HepG2 (cell line): ENCODE measurements around the gene ADAMTS13. TPM values are rescaled to one million over a fixed set of nuclear protein-coding genes. Genes with fewer than 3 reads are reported as not detected.

Experiments used
- ATAC-seq: fragments of 200-7000 bp; cut with Tn5 transposase; 3 replicates; pipeline ENCODE4 v1.9.1; 2020; ENCODE audit warnings: mild to moderate bottlenecking, moderate library complexity
- BruUV-seq: library from RNA; stranded (reverse); fragments of 400-500 nt; replicated peaks from 2 replicates; lab custom pipeline; 2021; lab: Mats Ljungman, UMichigan
- CTCF ChIA-PET: fragments of 300-600 bp; formaldehyde crosslinking; extraction: SDS; loops from one replicate; lab custom pipeline; 2021; ENCODE audit warnings: low total read pairs, inconsistent platforms, low intra/inter-chr PET ratio; lab: Yijun Ruan, JAX
- POLR2A ChIA-PET: fragments of 350-600 bp; sonication (Branson Sonifier 250); formaldehyde crosslinking; loops from one replicate; lab custom pipeline; 2020; ENCODE audit warnings: antibody characterized with exemption, inconsistent platforms; lab: Yijun Ruan, JAX
- DNase-seq: peaks from one replicate; pipeline ENCODE4 v3.0.0-alpha.2; 2015; ENCODE audit warnings: low spot score
- FAIRE-seq: peaks from 3 replicates; lab custom pipeline; 2011; peaks lifted over from hg19 to GRCh38; lab: Jason Lieb, UNC
- H2AFZ ChIP-seq: one replicate; pipeline ENCODE4 v1.6.1; 2011; ENCODE audit warnings: low read length, inconsistent platforms
- H3K27ac ChIP-seq: fragments of 300-600 bp; 3 replicates; pipeline ENCODE4 v1.8.0; 2011; ENCODE audit warnings: mixed run types, mild to moderate bottlenecking, mixed read lengths, low read length, inconsistent platforms; ENCODE audit not compliant: insufficient read depth; ENCODE audit errors: extremely low read length
- H3K27me3 ChIP-seq, 2 experiments: fragments of 200-600 bp in 1 of 2; 2 replicates in 1 of 2; 3 replicates in 1 of 2; pipeline versions ENCODE4 v1.6.0 to v1.8.0; 2011; ENCODE audit warnings: low read length in 2 of 2, mild to moderate bottlenecking in 2 of 2, moderate library complexity in 2 of 2, inconsistent platforms in 1 of 2; ENCODE audit not compliant: insufficient read depth in 2 of 2, control insufficient read depth in 1 of 2
- H3K36me3 ChIP-seq, 2 experiments: fragments of 200-600 bp in 1 of 2; replicated peaks in 1 of 2; 2 replicates in 1 of 2; 3 replicates in 1 of 2; pipeline versions ENCODE4 v1.5.1 to v1.8.0; 2011; ENCODE audit warnings: low read length in 2 of 2, inconsistent platforms in 1 of 2; ENCODE audit not compliant: insufficient read depth in 2 of 2, control insufficient read depth in 1 of 2
- H3K4me1 ChIP-seq: 2 replicates; pipeline ENCODE4 v1.5.1; 2012; ENCODE audit warnings: low read length, inconsistent platforms; ENCODE audit not compliant: insufficient read depth
- H3K4me2 ChIP-seq: 2 replicates; pipeline ENCODE4 v1.6.0; 2011; ENCODE audit warnings: low read depth, low read length, inconsistent platforms
- H3K4me3 ChIP-seq, 3 experiments: fragments of 200-600 bp in 1 of 3; sonication (generic), shearing (Covaris generic) in 1 of 3; replicated peaks in 1 of 3; 2 replicates each; pipeline ENCODE4 v1.5.1; 2011 to 2016; ENCODE audit warnings: low read length in 3 of 3, inconsistent platforms in 2 of 3, low read depth in 2 of 3, mild to moderate bottlenecking in 2 of 3, control low read depth in 1 of 3, mixed read lengths in 1 of 3; ENCODE audit not compliant: insufficient read depth in 1 of 3
- H3K79me2 ChIP-seq: one replicate; pipeline ENCODE4 v1.6.1; 2011; ENCODE audit warnings: low read length, inconsistent platforms; ENCODE audit not compliant: insufficient read depth
- H3K9ac ChIP-seq: 2 replicates; pipeline ENCODE4 v1.6.0; 2011; ENCODE audit warnings: mild to moderate bottlenecking, low read depth, low read length, inconsistent platforms; ENCODE audit not compliant: insufficient read depth
- H3K9me3 ChIP-seq: 2 replicates; pipeline ENCODE4 v1.5.1; 2012; ENCODE audit warnings: mild to moderate bottlenecking, low read length
- H4K20me1 ChIP-seq: 2 replicates; pipeline ENCODE4 v1.6.0; 2011; ENCODE audit warnings: inconsistent platforms, mild to moderate bottlenecking, low read length, moderate library complexity; ENCODE audit not compliant: insufficient read depth
- CCDC6 ChIP-seq: sonication (generic); formaldehyde crosslinking; IDR thresholded peaks from 2 replicates; pipeline ENCODE4 v1.8.1; 2022; ENCODE audit warnings: mild to moderate bottlenecking, missing genetic modification reagents, moderate library complexity
- E2F2 ChIP-seq: sonication (generic); formaldehyde crosslinking; IDR thresholded peaks from 2 replicates; pipeline ENCODE4 v1.4.0; 2020; ENCODE audit warnings: missing genetic modification reagents, borderline replicate concordance
- FOXO1 ChIP-seq: sonication (generic); formaldehyde crosslinking; IDR thresholded peaks from 2 replicates; pipeline ENCODE4 v1.4.0; 2020; ENCODE audit warnings: missing genetic modification reagents
- GPN1 ChIP-seq: sonication (generic); formaldehyde crosslinking; IDR thresholded peaks from 2 replicates; pipeline ENCODE4 v1.5.1; 2020; ENCODE audit warnings: missing genetic modification reagents, borderline replicate concordance
- PRDM4 ChIP-seq: sonication (generic); formaldehyde crosslinking; IDR thresholded peaks from 2 replicates; pipeline ENCODE4 v1.9.0; 2021; ENCODE audit warnings: missing genetic modification reagents, borderline replicate concordance
- SATB2 ChIP-seq: sonication (generic); formaldehyde crosslinking; IDR thresholded peaks from 2 replicates; pipeline ENCODE4 v1.5.0; 2020; ENCODE audit warnings: missing genetic modification reagents
- ZFX ChIP-seq: sonication (generic); formaldehyde crosslinking; IDR thresholded peaks from 2 replicates; pipeline ENCODE4 v1.4.0; 2020; ENCODE audit warnings: mild to moderate bottlenecking, low read depth, missing genetic modification reagents, moderate library complexity
- ZNF530 ChIP-seq: sonication (generic); formaldehyde crosslinking; IDR thresholded peaks from 2 replicates; pipeline ENCODE4 v1.5.0; 2020; ENCODE audit warnings: low read depth, mild to moderate bottlenecking, missing genetic modification reagents
- WGBS: methylation state at CpG from one replicate; pipeline ENCODE4 v1.1.6; 2017; ENCODE audit warnings: low lambda C conversion rate; 5-methylcytosine and 5-hydroxymethylcytosine counted together
- in situ Hi-C: cut with HindIII; loops from 2 replicates; pipeline ENCODE4 v1.10.0; 2017; ENCODE audit warnings: low pct_unique_long_range_greater_than_20kb; ENCODE audit not compliant: extremely low pct_ligation_motif_present
- intact Hi-C: fragments of 100-400 bp; cut with micrococcal nuclease; formaldehyde crosslinking; loops from one replicate; pipeline ENCODE4 v1.10.0; 2022; ENCODE audit not compliant: unreplicated experiment
- polyA plus RNA-seq, 8 experiments: library from polyadenylated mRNA; depleted of rRNA in 3 of 8; stranded (reverse) in 7 of 8; unstranded in 1 of 8; fragments of >200 nt; fragmentation: Illumina TruSeq in 4 of 8; extraction: Trizol in 4 of 8; gene quantifications; 2 replicates each; pipeline versions ENCODE4 v1.2.1 to v1.2.3, GENCODE V29; 2011 to 2016; ENCODE audit warnings: low read depth in 4 of 8, missing spikeins in 1 of 8, mixed read lengths in 1 of 8; ENCODE audit not compliant: insufficient read depth in 1 of 8
- total RNA-seq, 5 experiments: library from RNA; depleted of rRNA; stranded (reverse); fragments of >200 nt; fragmentation: Illumina TruSeq; extraction: Trizol; gene quantifications; 2 replicates each; pipeline ENCODE4 v1.2.3, GENCODE V29; 2016; ENCODE audit warnings: low read depth in 1 of 5
- TF ChIP-seq, protein P1 (sequence below): IDR thresholded peaks from 2 replicates; pipeline ENCODE4 v1.6.1; 2016; ENCODE audit warnings: low read depth, borderline replicate concordance
- TF ChIP-seq, protein P2 (sequence below), 2 experiments: sonication (generic) in 1 of 2; formaldehyde crosslinking in 1 of 2; IDR thresholded peaks; 2 replicates each; pipeline versions ENCODE4 v1.6.1 to v1.9.0; 2014 to 2022; ENCODE audit warnings: antibody characterized with exemption in 1 of 2, borderline replicate concordance in 1 of 2, inconsistent platforms in 1 of 2, low read depth in 1 of 2, missing genetic modification reagents in 1 of 2

ADAMTS13 gene
- total and polyA plus RNA-seq, 2 of the 13 experiments (the other 11 are each of a cell fraction or from before 2014, with no cell fraction given) = 0.91 to 4.5 TPM

DNA sequence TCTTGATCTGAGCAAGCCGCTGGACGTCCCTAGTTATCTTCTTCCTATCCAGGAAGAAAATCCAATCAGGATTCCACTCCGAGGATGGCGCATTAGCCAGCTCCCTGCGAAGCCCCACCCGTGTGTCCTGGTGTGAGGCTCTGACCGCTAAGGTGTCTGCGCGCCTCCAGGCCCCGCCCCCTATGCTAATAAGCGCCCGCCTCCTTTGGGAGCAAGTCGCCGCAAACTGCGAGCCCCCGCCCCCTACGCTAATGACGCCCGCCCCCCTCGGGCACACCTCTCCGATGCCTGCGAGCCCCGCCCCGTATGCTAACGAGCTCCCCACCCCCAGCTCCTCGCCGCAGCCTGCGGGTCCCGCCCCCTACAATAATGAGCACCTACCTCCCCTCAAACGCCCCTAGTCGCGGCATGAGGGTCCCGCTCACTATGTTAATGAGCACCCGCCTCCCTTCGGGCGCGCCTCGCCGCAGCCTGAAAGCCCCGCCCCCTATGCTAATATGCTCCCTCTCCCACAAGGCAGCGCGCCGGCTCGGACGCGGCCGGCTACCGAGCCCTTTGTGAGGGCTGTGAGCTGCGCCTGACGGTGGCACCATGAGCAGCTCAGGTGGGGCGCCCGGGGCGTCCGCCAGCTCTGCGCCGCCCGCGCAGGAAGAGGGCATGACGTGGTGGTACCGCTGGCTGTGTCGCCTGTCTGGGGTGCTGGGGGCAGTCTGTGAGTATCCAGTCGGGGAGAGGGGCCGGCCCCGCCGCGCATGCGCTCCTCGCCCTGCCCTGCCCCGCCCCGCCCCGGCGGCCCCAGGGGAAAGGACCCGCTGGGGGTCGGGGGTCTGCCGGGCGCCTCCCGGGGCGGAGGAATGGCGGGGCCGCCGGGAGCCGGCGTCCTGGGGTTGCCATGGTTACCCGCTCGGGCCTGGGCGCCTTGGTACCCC, 37.6 kb downstream of the ADAMTS13 start, which contains the start of gene CACFD1:
Gene CACFD1, plus strand, starts transcription at position 503 of the 929 bp plus-strand sequence. Its CDS starts 89 bp downstream, at position 592.
- Histone ChIP-seq H3K36me3 (peaks cover 5 to 7% of the 10 kb centered on the region in 2 experiments; a peak in 2 of 5 replicates), H3K9ac (peak within 1 kb of the TSS; percentile 98), H3K27me3 (no peaks in the 10 kb centered on the region; a peak in 1 of 5 replicates), H3K27ac (peak within 1 kb of the TSS; percentile 99), H3K4me1 (peaks cover 52% of the 10 kb centered on the region), H3K4me2 (peak within 1 kb of the TSS; percentile 99), H2AFZ (no peak within 1 kb of the TSS), H3K79me2 (peaks cover 14% of the 10 kb centered on the region), H3K9me3 (no peaks in the 10 kb centered on the region), H4K20me1 (no peaks in the 10 kb centered on the region; the same call in 1 of the 2 replicates), H3K4me3 (peak within 1 kb of the TSS; percentile 89 to 94 (median 89))
- peak; percentile 93 for DNase-seq
- intact Hi-C loops = loop anchor here (1.0 kb wide), 1 partner anchor 20 kb away; the partner anchor contains the start of gene SLC2A6
- ATAC-seq = peak; percentile 75
- 0% methylated on average over 18 of the region's 86 CpGs for WGBS
- POLR2A ChIA-PET = interaction anchor here (0.7 to 3.2 kb wide), 35 partner anchors 9 to 429 kb away, joined by 3 to 50 read pairs (median 5); partner anchors contain the start of genes ADAMTS13, GTF3C5, MED22 and REXO4
- CTCF ChIA-PET = no interaction called here
- no TSS peak for BruUV-seq
- peak; percentile 73 for FAIRE-seq
- in situ Hi-C loops = no loop called here
- TF ChIP-seq FOXO1 (CRISPR knock-in tag) (peak; percentile 43; the same call in 1 of the 2 replicates), CCDC6 (CRISPR knock-in tag) (0 out of 2 replicates have a peak, but pooled peaks have one; percentile 61), PRDM4 (CRISPR knock-in tag) (no peak), E2F2 (0 out of 2 replicates have a peak, but pooled peaks have one; percentile 73), ZNF530 (CRISPR knock-in tag) (no peak), ZFX (no peak), GPN1 (no peak), SATB2 (0 out of 2 replicates have a peak, but pooled peaks have one; percentile 25)
- TF ChIP-seq, protein P1, sequence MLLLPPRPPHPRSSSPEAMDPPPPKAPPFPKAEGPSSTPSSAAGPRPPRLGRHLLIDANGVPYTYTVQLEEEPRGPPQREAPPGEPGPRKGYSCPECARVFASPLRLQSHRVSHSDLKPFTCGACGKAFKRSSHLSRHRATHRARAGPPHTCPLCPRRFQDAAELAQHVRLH = no peak
- TF ChIP-seq, protein P2, sequence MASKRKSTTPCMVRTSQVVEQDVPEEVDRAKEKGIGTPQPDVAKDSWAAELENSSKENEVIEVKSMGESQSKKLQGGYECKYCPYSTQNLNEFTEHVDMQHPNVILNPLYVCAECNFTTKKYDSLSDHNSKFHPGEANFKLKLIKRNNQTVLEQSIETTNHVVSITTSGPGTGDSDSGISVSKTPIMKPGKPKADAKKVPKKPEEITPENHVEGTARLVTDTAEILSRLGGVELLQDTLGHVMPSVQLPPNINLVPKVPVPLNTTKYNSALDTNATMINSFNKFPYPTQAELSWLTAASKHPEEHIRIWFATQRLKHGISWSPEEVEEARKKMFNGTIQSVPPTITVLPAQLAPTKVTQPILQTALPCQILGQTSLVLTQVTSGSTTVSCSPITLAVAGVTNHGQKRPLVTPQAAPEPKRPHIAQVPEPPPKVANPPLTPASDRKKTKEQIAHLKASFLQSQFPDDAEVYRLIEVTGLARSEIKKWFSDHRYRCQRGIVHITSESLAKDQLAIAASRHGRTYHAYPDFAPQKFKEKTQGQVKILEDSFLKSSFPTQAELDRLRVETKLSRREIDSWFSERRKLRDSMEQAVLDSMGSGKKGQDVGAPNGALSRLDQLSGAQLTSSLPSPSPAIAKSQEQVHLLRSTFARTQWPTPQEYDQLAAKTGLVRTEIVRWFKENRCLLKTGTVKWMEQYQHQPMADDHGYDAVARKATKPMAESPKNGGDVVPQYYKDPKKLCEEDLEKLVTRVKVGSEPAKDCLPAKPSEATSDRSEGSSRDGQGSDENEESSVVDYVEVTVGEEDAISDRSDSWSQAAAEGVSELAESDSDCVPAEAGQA (IDR thresholded peaks at IDR 0.05; ENCODE audit: low read depth) = no peak
- TF ChIP-seq, protein P2 (CRISPR knock-in tag; IDR thresholded peaks at IDR 0.05; ENCODE audit: borderline replicate concordance) = 0 out of 2 replicates have a peak, but pooled peaks have one; percentile 50
